GM12878 (cell line): ENCODE data around the gene SPCS1.

Source experiments
- ATF3 ChIP-seq: IDR thresholded peaks from 2 replicates; pipeline ENCODE4 v1.6.1; 2011; ENCODE audit warnings: low read depth, mild to moderate bottlenecking, low read length, moderate library complexity, borderline replicate concordance; ENCODE audit errors: extremely low read depth
- CHD1 ChIP-seq: IDR thresholded peaks from 2 replicates; pipeline ENCODE4 v1.6.1; 2012; ENCODE audit warnings: low read depth, low read length, improper control_type of control experiment
- CREB1 ChIP-seq: IDR thresholded peaks from 2 replicates; pipeline ENCODE4 v1.6.1; 2012; ENCODE audit warnings: low read depth, mild to moderate bottlenecking, inconsistent platforms
- CTCF ChIP-seq, 3 experiments: IDR thresholded peaks in 2 of 3; conservative IDR thresholded peaks in 1 of 3; 2 replicates each; pipeline ENCODE4 v1.5.1; 2011; ENCODE audit warnings: low read depth in 3 of 3, low read length in 3 of 3, mild to moderate bottlenecking in 3 of 3, control low read depth in 2 of 3, moderate library complexity in 2 of 3, inconsistent platforms in 1 of 3, mixed read lengths in 1 of 3; ENCODE audit not compliant: control insufficient read depth in 2 of 3, insufficient read depth in 1 of 3; ENCODE audit errors: extremely low read depth in 1 of 3
- EGR1 ChIP-seq, 2 experiments: IDR thresholded peaks; 1 replicate in 1 of 2; 2 replicates in 1 of 2; pipeline ENCODE4 v1.6.1; 2011 to 2012; ENCODE audit warnings: low read depth in 2 of 2, low read length in 2 of 2, borderline replicate concordance in 1 of 2, mild to moderate bottlenecking in 1 of 2, moderate library complexity in 1 of 2
- NR2C2 ChIP-seq: IDR thresholded peaks from 2 replicates; pipeline ENCODE4 v1.6.1; 2011; ENCODE audit warnings: borderline replicate concordance, low read depth; ENCODE audit not compliant: control insufficient read depth, insufficient read length
- SIN3A ChIP-seq: IDR thresholded peaks from 2 replicates; pipeline ENCODE4 v1.6.1; 2012; ENCODE audit warnings: low read depth, low read length, improper control_type of control experiment
- SUZ12 ChIP-seq: fragments of 200-600 bp; sonication (generic); IDR thresholded peaks from one replicate; pipeline ENCODE4 v1.6.1; 2018; ENCODE audit warnings: antibody characterized with exemption, mild to moderate bottlenecking; ENCODE audit not compliant: unreplicated experiment
- YY1 ChIP-seq: IDR thresholded peaks from 2 replicates; pipeline ENCODE4 v1.6.1; 2011; ENCODE audit warnings: low read depth, mild to moderate bottlenecking, low read length

- no peak for TF ChIP-seq EGR1 (IDR thresholded peaks at IDR 0.05; ENCODE audit: borderline replicate concordance in 1 of 2, low read depth in 2 of 2, low read length in 2 of 2)
- peak; percentile 16 to 61 (median 17); a peak in 3 of 6 replicates for TF ChIP-seq CTCF (IDR thresholded peaks at IDR 0.05 in 2 of 3, conservative IDR thresholded peaks at IDR 0.05 in 1 of 3; ENCODE audit: control insufficient read depth in 2 of 3, extremely low read depth in 1 of 3, insufficient read depth in 1 of 3, low read depth in 3 of 3, low read length in 3 of 3)
- TF ChIP-seq ATF3, result no peak
- TF ChIP-seq CHD1, result no peak
- TF ChIP-seq SUZ12, result no peak
- no peak for TF ChIP-seq NR2C2
- TF ChIP-seq SIN3A, result no peak
- no peak for TF ChIP-seq CREB1
- TF ChIP-seq YY1, result peak; percentile 47; the same call in 1 of the 2 replicates
These were observed 23.9 kb upstream of the SPCS1 start for GRCh38 chr3:52682016-52682415.
